Upper lobe of right lung (tissue), 1 donor: ENCODE data around the gene FUT8. TPM values are rescaled to one million over a fixed set of nuclear protein-coding genes. Genes with fewer than 3 reads are reported as not detected.
A peak's percentile ranks its signal among the peaks of the same experiment; 100 is the strongest.

Source experiments
- ATAC-seq: fragments of 200-7000 bp; cut with Tn5 transposase; one replicate; pipeline ENCODE4 v1.9.1; 2020; ENCODE audit warnings: mild to moderate bottlenecking, moderate library complexity
- DNase-seq: peaks from one replicate; pipeline ENCODE4 v3.0.0-alpha.2; 2020
- H3K27ac ChIP-seq: fragments of 200-600 bp; one replicate; pipeline ENCODE4 v1.8.0; 2022
- H3K27me3 ChIP-seq: fragments of 200-600 bp; one replicate; pipeline ENCODE4 v1.8.0; 2022; ENCODE audit warnings: mild to moderate bottlenecking
- H3K36me3 ChIP-seq: fragments of 200-600 bp; one replicate; pipeline ENCODE4 v1.8.0; 2022
- H3K4me1 ChIP-seq: fragments of 200-600 bp; one replicate; pipeline ENCODE4 v1.8.0; 2022
- H3K4me3 ChIP-seq: fragments of 200-600 bp; one replicate; pipeline ENCODE4 v1.8.0; 2022; ENCODE audit warnings: mild to moderate bottlenecking
- H3K9me3 ChIP-seq: fragments of 200-600 bp; one replicate; pipeline ENCODE4 v1.8.0; 2022
- CTCF ChIP-seq: fragments of 200-600 bp; IDR thresholded peaks from one replicate; pipeline ENCODE4 v1.8.0; 2022; ENCODE audit warnings: antibody characterized with exemption
- intact Hi-C: fragments of 100-400 bp; cut with DNase I; formaldehyde crosslinking; loops from one replicate; pipeline ENCODE4 v1.11.0; 2022
- long read RNA-seq: library from polyadenylated mRNA; unstranded; transcript quantifications from one replicate; pipeline ENCODE4 v2.0.0, GENCODE V29; 2021
- total RNA-seq: library from RNA; stranded (reverse); fragmentation: NEBNext Ultra II Directional; extraction: Animal tissue kit (Norgen Biotek cat#: 25700); gene quantifications from one replicate; pipeline ENCODE4 v1.2.1, GENCODE V29; 2021
- donor health status: DM: no; HTN: yes; CAD: no; lungs with severe emphysema.

The FUT8 gene
- 31.8 TPM for total RNA-seq
- long read RNA-seq, full-length matches to known transcripts: 16 of 27 reads
- long read RNA-seq, partial matches to known transcripts: 0 of 27 reads
- long read RNA-seq, other reads (novel, unspliced or antisense): 11 of 27 reads

- H3K9me3 ChIP-seq: no peaks in the 10 kb centered on the region
- H3K27me3 ChIP-seq: no peaks in the 10 kb centered on the region
- ATAC-seq: peak; percentile 95
- DNase-seq: peak; percentile 98
- H3K36me3 ChIP-seq: no peaks in the 10 kb centered on the region
- intact Hi-C loops: loop anchor here (10.0 kb wide), 1 partner anchor 413 kb away; no protein-coding TSS in a partner anchor
- peak; percentile 57 for TF ChIP-seq CTCF
- H3K4me1 ChIP-seq: peaks cover 11% of the 10 kb centered on the region
- H3K27ac ChIP-seq: peak within 1 kb of the TSS; percentile 96
- peak within 1 kb of the TSS; percentile 85 for H3K4me3 ChIP-seq
Measured at GRCh38 chr14:65412032-65412846, at the start of gene FUT8. TSS of gene FUT8 (plus strand) at chr14:65412730. CDS start at chr14:65561564, 148,834 bp downstream.

GRCh38 chr14:65366802-65367565, 45.5 kb upstream of the FUT8 start:
- H3K36me3 ChIP-seq: no peaks in the 10 kb centered on the region
- H3K27me3 ChIP-seq: no peaks in the 10 kb centered on the region
- intact Hi-C loops: no loop called here
- H3K9me3 ChIP-seq: no peaks in the 10 kb centered on the region
- ATAC-seq (no peak), DNase-seq (no peak)
- no peaks in the 10 kb centered on the region for H3K4me1 ChIP-seq
- TF ChIP-seq CTCF: no peak
- H3K27ac ChIP-seq: no peak overlapping the region
- no peak overlapping the region for H3K4me3 ChIP-seq

GRCh38 chr14:65369560-65369959, 43.0 kb upstream of the FUT8 start:
- intact Hi-C loops: no loop called here
- no peak for TF ChIP-seq CTCF
- no peaks in the 10 kb centered on the region for H3K27me3 ChIP-seq
- H3K27ac ChIP-seq: no peak overlapping the region
- no peak overlapping the region for H3K4me3 ChIP-seq
- H3K36me3 ChIP-seq: no peaks in the 10 kb centered on the region
- ATAC-seq (no peak), DNase-seq (no peak)
- no peaks in the 10 kb centered on the region for H3K9me3 ChIP-seq
- no peaks in the 10 kb centered on the region for H3K4me1 ChIP-seq

GRCh38 chr14:65370801-65371248, 41.7 kb upstream of the FUT8 start:
- no peak for ATAC-seq
- intact Hi-C loops: no loop called here
- H3K9me3 ChIP-seq: no peaks in the 10 kb centered on the region
- H3K4me1 ChIP-seq: no peaks in the 10 kb centered on the region
- no peaks in the 10 kb centered on the region for H3K36me3 ChIP-seq
- H3K4me3 ChIP-seq: no peak overlapping the region
- DNase-seq: no peak
- no peak overlapping the region for H3K27ac ChIP-seq
- no peak for TF ChIP-seq CTCF
- H3K27me3 ChIP-seq: no peaks in the 10 kb centered on the region

GRCh38 chr14:65371784-65372183, 40.7 kb upstream of the FUT8 start:
- Histone ChIP-seq H3K27ac (no peak overlapping the region), H3K9me3 (no peaks in the 10 kb centered on the region), H3K27me3 (no peaks in the 10 kb centered on the region), H3K4me3 (no peak overlapping the region), H3K36me3 (no peaks in the 10 kb centered on the region), H3K4me1 (no peaks in the 10 kb centered on the region)
- no peak for TF ChIP-seq CTCF
- ATAC-seq (no peak), DNase-seq (no peak)
- intact Hi-C loops: no loop called here
